IPS-NIHi11 (cell line): ENCODE data around the gene FABP3.

ENCODE experiments used
- DNase-seq: peaks from one replicate; pipeline ENCODE4 v3.0.0; 2012; ENCODE audit warnings: mixed read lengths, low spot score

The FABP3 gene

GRCh38 chr1:31371121-31371959 is 1.5 kb downstream of the FABP3 start:
- DNase-seq, result no peak

GRCh38 chr1:31370565-31370964 is 2.3 kb downstream of the FABP3 start:
- no peak for DNase-seq

DNA sequence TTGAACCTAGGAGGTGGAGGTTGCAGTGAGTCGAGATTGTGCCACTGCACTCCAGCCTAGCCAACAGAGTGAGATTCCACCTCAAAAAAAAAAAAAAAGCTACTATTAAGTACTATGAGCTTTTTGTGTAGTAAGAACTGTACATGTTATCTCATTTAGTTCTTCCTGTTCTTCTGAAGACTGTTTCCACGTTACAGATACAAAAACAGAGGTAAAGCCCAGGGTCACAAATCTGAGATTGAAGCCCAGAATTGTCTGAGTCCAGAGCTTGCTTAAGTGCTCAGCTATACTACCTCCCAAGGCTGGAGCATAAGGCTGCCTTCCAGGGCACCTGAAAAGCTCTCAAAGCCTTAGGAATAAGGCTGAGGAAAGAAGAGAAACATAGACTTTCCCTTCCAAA is 2.9 kb downstream of the FABP3 start:
- DNase-seq, result no peak

DNA sequence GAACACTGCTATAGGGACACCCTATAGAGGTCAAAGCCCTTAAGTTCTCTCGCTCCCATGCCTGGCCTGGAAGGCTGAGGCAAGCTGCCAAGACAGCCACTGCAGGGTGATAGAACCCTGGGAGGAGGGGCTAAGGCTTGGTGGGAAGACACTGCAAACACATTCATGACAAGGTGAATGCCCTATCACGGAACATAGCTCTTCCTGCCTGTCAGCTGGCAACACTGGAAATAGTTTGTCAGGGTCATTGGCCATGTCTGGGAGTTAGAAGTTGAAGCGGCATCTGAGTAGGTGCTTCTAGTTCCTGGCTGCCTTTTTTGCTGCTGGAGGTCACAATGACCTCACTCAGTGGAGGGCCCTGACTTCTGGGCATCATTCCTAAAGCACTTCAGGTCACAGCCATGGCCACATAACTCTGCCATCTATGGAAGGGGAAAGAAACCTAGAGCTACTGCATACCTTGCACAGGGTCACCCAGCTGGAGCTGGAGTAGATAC is 4.2 kb downstream of the FABP3 start:
- no peak for DNase-seq

- DNase-seq, result no peak
Measured at GRCh38 chr1:31366796-31367195, 6.1 kb downstream of the FABP3 start.

DNA sequence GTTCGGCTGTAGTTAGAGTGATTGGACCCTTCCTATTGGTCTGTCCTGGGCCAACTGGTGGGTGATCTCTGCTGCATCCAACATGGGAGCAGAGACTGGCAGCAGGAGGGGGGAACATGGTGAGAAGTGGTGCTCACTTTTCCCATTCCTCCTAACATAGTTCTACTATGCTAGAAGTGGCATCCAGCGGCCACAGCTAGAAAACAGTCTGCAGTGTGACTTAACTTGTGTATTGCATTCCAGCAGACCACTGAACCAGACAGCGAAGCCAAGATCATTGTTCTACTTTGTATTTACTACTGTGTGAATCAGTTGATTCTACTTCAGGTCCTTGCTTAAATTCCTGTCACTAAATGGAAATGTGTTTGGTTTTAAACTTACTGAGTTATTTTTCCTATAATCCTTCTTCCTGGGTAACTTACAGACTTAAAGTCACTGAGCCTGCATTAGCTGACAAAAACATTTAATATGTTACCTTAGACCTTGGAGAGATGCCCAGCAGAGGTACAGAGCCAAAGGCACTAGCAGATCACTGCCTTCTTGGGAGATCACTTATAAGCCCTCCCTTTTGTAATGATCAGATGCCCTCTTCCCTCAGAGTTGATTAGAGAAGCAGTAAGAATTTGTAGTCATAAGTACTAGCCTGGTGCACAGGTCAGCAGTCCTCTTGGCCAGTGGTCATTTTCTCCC is 8.2 kb downstream of the FABP3 start:
- DNase-seq, result no peak

- no peak for DNase-seq
Measured at GRCh38 chr1:31362032-31362431, 10.8 kb downstream of the FABP3 start.

- DNase-seq, result no peak
Measured at GRCh38 chr1:31361607-31362006, 11.3 kb downstream of the FABP3 start.

DNA sequence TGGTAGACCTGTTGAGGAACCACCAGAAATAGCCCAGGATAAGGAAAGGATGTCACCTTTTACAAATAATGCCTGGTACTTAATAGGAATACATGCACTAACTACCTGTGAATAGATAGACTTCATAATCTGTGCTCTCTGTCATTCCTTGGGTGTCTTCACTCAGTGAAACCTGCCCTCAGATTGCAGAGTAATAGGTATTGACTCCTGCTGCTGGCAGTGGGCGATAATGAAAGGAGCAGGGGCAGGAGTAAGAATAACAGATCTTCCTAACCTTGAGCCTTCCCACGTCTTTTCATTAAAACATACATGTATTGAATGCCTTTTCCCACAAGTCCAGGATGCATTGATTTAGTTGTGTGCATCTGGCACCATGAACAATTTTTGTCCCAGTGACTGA is 16.4 kb downstream of the FABP3 start:
- DNase-seq, result no peak

GRCh38 chr1:31354283-31354682 is 18.6 kb downstream of the FABP3 start:
- no peak for DNase-seq

DNA sequence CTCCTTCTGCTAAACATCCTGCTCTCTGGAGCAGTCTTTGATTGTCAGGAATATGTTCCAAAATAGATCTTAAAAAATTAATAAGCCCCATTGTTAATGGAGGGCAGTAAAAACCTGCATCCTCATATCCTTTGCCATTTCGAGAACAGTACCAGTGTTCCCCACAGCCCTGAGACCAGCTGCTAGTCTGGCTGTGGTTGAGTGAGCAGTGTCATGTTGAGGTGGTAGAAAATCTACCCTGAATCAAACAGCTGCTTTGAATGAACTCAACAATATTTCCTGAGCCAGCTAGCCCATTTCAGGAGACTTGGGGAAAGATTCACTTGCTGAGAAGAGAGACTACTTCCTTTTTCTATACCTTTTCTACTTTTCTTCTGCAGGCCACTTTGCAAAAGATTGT is 24.4 kb downstream of the FABP3 start:
- no peak for DNase-seq

GRCh38 chr1:31346785-31347184 is 26.1 kb downstream of the FABP3 start:
- no peak for DNase-seq

DNA sequence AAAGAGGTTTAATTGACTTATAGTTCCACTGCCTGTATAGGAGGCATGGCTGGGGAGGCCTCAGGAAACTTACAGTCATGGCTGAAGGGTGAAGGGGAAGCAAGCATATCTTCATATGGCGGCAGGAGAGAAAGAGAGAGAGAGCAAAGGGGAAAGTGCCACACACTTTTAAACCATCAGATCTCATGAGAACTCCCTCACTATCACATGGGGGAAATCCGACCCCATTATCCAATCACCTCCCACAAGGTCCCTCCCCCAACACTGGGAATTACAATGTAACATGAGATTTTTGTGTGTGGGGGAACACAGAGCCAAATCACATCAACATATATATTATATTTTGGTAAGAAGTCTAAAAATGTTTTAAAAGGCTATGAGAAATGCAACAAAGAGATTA is 27.2 kb downstream of the FABP3 start:
- DNase-seq, result no peak

- DNase-seq, result no peak
Measured at GRCh38 chr1:31344503-31344902, 28.4 kb downstream of the FABP3 start.

GRCh38 chr1:31336687-31337467 is 36.0 kb downstream of the FABP3 start:
- DNase-seq, result no peak

- peak; percentile 33 for DNase-seq
Measured at GRCh38 chr1:31335007-31335406, 37.9 kb downstream of the FABP3 start.

GRCh38 chr1:31327381-31327780 is 45.5 kb downstream of the FABP3 start:
- no peak for DNase-seq

DNA sequence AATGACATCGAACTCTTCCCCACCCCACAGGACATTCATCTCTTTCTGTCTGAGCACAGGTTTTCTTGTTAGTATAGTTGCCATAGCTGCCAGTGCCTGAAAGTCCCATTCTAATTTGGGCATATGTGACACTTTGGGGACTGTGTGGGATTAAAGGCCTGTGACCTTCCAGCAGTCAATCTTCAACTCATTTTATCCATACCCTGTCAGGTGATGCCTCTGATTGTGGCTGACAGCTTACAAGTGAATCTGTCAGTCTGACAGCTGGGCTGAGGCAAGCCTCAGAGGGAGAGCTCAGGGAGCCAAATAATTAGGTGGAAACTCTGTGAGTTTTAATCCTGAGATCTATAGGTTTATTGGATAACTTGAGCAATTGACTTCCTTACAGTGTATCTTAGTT is 46.4 kb downstream of the FABP3 start:
- no peak for DNase-seq

- DNase-seq, result no peak
Measured at GRCh38 chr1:31324992-31325391, 47.9 kb downstream of the FABP3 start.

- DNase-seq, result no peak
Measured at GRCh38 chr1:31324093-31324492, 48.8 kb downstream of the FABP3 start.

- DNase-seq, result no peak
Measured at GRCh38 chr1:31318146-31318545, 54.7 kb downstream of the FABP3 start.

DNA sequence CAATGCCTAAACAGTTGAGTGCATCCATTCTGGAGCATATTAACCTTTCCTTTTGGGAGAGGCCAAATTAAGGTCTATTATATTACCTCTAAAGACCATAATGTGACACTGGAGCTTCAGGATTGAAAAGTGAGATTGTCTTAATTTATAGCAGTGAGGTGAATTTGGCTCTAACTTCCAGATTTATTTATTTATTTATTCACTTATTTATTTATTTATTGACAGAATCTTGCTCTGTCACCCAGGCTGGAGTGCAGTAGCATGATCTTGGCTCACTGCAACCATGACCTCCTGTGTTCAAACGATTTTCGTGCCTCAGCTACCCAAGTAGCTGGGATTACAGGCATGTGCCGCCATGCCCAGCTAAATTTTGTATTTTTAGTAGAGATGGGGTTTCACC is 57.0 kb downstream of the FABP3 start:
- no peak for DNase-seq
